ENCODE data around the gene SLC17A8. TPM values are rescaled to one million over a fixed set of nuclear protein-coding genes. Genes with fewer than 3 reads are reported as not detected.

The SLC17A8 gene
- polyA plus RNA-seq, 1 of the 3 experiments (the other 2 are of a cell fraction), result not detected

GRCh38 chr12:100439797-100440196 lies 82.9 kb downstream of the SLC17A8 start (continued):
- TF ChIP-seq REST (IDR thresholded peaks at IDR 0.05; ENCODE audit: low read depth, low read length) (no peak), USF1 (IDR thresholded peaks at IDR 0.05; ENCODE audit: borderline replicate concordance, low read depth) (no peak)

GRCh38 chr12:100442403-100442802 lies 85.5 kb downstream of the SLC17A8 start:
- DNase-seq, result no peak
- H3K36me3 ChIP-seq (replicated peaks in 1 of 2; ENCODE audit: control insufficient read depth in 1 of 2, insufficient read depth in 2 of 2, low read length in 1 of 2), result no peaks in the 10 kb centered on the region
- POLR2A ChIA-PET, result no interaction called here
- no peak overlapping the region for H2AFZ ChIP-seq (ENCODE audit: low read depth)
- H3K9ac ChIP-seq, result no peak overlapping the region
- no peak overlapping the region for H3K4me3 ChIP-seq (ENCODE audit: low read depth in 2 of 2, low read length in 1 of 2)
- TF ChIP-seq IRF3 (IDR thresholded peaks at IDR 0.05; ENCODE audit: low read depth, low read length) (no peak), MXI1 (IDR thresholded peaks at IDR 0.05; ENCODE audit: low read depth, low read length) (no peak)
- CTCF ChIA-PET, result interaction anchor here (0.9 kb wide), 1 partner anchor 14 kb away, joined by 3 read pairs; no protein-coding TSS in a partner anchor
- no peaks in the 10 kb centered on the region for H3K9me2 ChIP-seq
- no peaks in the 10 kb centered on the region for H3F3A ChIP-seq (replicated peaks; ENCODE audit: insufficient read depth)
- H3K4me2 ChIP-seq, result no peak overlapping the region
- no peak overlapping the region for H3K27ac ChIP-seq (ENCODE audit: low read depth in 2 of 2, low read length in 1 of 2)
- H4K20me1 ChIP-seq (ENCODE audit: insufficient read depth), result no peaks in the 10 kb centered on the region
- peaks cover 5% of the 10 kb centered on the region; the same call in 1 of the 2 replicates for H3K27me3 ChIP-seq (ENCODE audit: insufficient read depth)
- H3K9me3 ChIP-seq, result no peaks in the 10 kb centered on the region
- no peaks in the 10 kb centered on the region for H3K79me2 ChIP-seq (ENCODE audit: insufficient read depth)
- no peaks in the 10 kb centered on the region for H3K4me1 ChIP-seq (ENCODE audit: control insufficient read depth in 1 of 2, insufficient read depth in 2 of 2, low read depth in 1 of 2, low read length in 1 of 2)
- 56% methylated on average over 1 of the region's 1 CpG for WGBS (ENCODE audit: low lambda C conversion rate)

- Histone ChIP-seq H3F3A (replicated peaks; ENCODE audit: insufficient read depth) (no peaks in the 10 kb centered on the region), H4K20me1 (ENCODE audit: insufficient read depth) (no peaks in the 10 kb centered on the region), H3K4me3 (ENCODE audit: low read depth in 2 of 2, low read length in 1 of 2) (no peak overlapping the region), H3K4me2 (no peak overlapping the region), H3K4me1 (ENCODE audit: control insufficient read depth in 1 of 2, insufficient read depth in 2 of 2, low read depth in 1 of 2, low read length in 1 of 2) (no peaks in the 10 kb centered on the region), H3K27me3 (ENCODE audit: insufficient read depth) (peaks cover 11% of the 10 kb centered on the region; the same call in 1 of the 2 replicates), H2AFZ (ENCODE audit: low read depth) (no peak overlapping the region), H3K9me2 (no peaks in the 10 kb centered on the region), H3K27ac (ENCODE audit: low read depth in 2 of 2, low read length in 1 of 2) (no peak overlapping the region), H3K9ac (no peak overlapping the region), H3K36me3 (replicated peaks in 1 of 2; ENCODE audit: control insufficient read depth in 1 of 2, insufficient read depth in 2 of 2, low read length in 1 of 2) (no peaks in the 10 kb centered on the region), H3K79me2 (ENCODE audit: insufficient read depth) (no peaks in the 10 kb centered on the region), H3K9me3 (no peaks in the 10 kb centered on the region)
- 56% methylated on average over 1 of the region's 1 CpG for WGBS (ENCODE audit: low lambda C conversion rate)
- ChIA-PET POLR2A (no interaction called here), CTCF (no interaction called here)
- DNase-seq, result no peak
- TF ChIP-seq TAF1 (IDR thresholded peaks at IDR 0.05; ENCODE audit: borderline replicate concordance, low read depth, low read length) (no peak), EZH2phosphoT487 (IDR thresholded peaks at IDR 0.05; ENCODE audit: borderline replicate concordance, low read depth) (no peak), FOSL2 (IDR thresholded peaks at IDR 0.05; ENCODE audit: borderline replicate concordance, low read depth) (no peak), REST (IDR thresholded peaks at IDR 0.05; ENCODE audit: low read depth, low read length) (no peak), FOXM1 (IDR thresholded peaks at IDR 0.05; ENCODE audit: low read depth) (no peak), GATA2 (CRISPR knock-in tag; IDR thresholded peaks at IDR 0.05) (no peak), YY1 (IDR thresholded peaks at IDR 0.05; ENCODE audit: low read depth) (no peak), ELF1 (IDR thresholded peaks at IDR 0.05) (no peak), TEAD4 (IDR thresholded peaks at IDR 0.05; ENCODE audit: borderline replicate concordance, insufficient read depth) (no peak), ZBTB33 (IDR thresholded peaks at IDR 0.05; ENCODE audit: borderline replicate concordance, low read depth) (no peak), RCOR1 (IDR thresholded peaks at IDR 0.05; ENCODE audit: low read length) (no peak)
Measured at GRCh38 chr12:100443434-100443833, 86.6 kb downstream of the SLC17A8 start.
